NCI-H2107 (cell line): ENCODE data around the gene C4orf36.
A peak's percentile ranks its signal among the peaks of the same experiment; 100 is the strongest.
"Not testable (repeated sequence)": the region's sequence is repeated elsewhere in the genome, so short reads cannot be mapped to it uniquely, and the experiment has no call there.

Source experiments
- DNase-seq: peaks from one replicate; lab custom pipeline; 2025; lab: John Stamatoyannopoulos, UW

Gene C4orf36

DNA sequence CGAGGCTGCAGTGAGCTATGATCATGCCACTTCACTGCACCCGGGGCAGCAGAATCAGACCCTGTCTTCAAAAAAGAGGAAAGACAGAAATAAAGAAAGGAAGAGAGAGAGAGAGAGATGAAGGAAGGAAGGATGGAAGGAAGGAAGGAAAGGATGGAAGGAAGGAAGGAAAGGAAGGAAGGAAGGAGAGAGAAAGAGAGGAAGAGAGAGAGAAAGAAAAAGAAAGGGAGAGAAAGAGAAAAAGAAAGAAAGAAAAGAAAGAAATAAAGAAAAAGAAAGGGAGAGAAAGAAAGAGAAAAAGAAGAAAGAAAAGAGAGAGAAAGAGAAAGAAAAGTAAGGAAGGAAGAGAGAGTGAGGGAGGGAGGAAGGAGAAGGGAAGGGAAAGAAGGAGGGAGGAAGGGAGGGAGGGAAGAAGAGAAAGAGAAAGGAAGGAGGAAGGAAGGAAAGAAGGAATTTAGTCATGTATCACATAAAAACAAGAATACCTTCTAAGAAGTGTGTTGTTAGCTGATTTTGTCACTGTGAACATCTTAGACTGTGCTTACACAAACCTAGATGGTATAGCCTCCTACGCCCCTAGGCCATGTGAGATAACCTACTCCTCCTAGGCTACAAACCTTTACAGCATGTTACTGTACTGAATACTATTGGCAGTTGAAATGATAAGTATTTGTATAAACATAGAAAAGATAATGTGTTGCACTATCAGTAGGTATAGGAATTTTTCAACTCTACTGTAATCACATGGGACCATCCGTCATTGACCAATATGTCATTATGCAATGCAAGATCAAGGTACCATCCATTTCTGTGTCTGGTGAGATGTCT, 25.2 kb upstream of the C4orf36 start:
- DNase-seq, result no peak

- DNase-seq, result no peak
Observed at GRCh38 chr4:86916392-86916791, 24.2 kb upstream of the C4orf36 start.

DNA sequence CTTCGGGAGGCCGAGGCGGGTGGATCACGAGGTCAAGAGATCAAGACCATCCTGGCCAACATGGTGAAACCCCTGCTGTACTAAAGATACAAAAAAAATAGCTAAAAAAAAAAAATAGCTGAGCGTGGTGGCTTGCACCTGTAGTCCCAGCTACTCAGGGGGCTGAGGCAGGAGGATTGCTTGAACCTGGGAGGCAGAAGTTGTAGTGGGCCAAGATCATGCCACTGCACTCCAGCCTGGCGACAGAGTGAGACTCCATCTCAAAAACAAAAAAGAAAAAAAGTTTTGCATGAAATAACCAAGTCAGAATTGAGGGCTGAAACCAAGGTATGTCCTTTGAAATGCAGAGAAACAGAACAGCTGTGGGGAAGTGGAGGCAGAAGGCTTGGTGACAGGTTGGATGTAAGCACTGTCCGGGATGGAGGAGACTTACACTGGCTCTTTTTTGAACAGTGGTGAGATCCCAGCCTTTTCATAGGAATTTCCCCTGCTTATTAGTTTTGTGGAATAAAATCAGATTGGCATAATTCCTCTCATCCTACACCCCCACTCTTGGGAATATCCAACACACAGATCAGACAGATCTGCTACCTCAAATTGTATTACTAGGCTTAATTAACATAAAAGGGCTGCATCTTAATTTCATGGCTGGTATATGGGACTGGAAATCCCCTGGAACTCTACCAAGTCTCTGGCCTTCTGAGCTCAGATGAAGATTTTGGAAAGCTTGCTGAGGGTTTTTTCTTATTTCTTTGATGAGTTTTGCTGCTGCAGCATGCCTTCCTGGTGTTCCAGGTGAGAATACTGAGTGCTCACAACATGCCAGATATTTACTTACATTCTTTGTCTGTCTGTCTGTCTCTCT, 18.8 kb upstream of the C4orf36 start:
- no peak for DNase-seq

DNA sequence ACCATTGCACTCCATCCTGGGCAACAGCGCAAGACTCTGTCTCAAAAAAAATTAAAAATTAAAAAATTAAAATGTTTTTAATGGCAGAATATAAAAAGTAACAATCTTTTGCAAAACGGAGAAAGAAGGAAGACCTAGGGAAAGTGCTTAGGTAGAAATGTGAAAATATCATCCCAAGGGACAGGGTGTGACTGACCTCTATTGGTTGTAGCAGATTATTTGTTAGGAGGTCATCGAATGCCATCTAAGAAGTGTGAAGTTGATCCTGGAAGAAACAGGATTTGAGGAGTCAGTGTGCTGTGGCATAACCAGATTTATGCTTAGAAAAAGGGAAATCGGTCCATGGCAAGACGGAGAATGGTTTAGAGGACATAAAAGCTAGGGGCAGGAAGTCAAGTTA, 18.1 kb upstream of the C4orf36 start:
- DNase-seq, result no peak

DNA sequence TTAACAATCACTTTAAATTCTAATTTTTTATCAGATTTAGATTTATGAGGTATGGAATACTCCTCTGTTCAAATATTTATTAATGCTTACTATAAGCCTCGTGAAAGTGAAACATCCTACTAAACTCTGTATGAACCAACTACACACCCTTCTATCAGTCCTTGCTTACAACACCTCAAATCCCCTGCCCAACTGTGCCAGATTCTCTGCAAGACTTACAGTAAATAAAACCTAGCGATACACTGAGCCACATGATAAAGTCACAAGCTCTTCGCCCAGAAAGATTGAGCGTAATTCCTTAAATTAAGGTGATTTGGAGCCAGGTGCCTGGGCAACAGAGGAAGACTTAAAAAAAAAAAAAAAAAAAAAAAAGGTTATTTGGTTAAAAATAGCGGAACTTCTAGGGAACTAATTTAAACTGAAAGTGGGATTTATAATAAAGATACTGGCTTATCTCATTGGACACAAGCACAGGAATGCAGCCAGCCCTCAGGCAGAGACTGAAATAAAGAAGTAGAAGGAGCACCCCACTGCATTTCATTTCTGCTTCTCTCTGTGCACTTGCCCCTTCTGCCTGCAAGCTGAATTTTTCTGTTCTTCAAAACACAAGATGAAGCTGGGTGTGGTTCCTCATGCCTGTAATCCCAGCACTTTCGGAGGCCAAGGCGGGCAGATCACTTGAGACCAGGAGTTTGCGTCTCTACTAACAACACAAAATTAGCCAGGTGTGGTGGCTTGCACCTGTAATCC, 17.5 kb upstream of the C4orf36 start:
- DNase-seq, result no peak

- DNase-seq, result no peak
Observed at GRCh38 chr4:86908251-86908657, 16.0 kb upstream of the C4orf36 start.

DNA sequence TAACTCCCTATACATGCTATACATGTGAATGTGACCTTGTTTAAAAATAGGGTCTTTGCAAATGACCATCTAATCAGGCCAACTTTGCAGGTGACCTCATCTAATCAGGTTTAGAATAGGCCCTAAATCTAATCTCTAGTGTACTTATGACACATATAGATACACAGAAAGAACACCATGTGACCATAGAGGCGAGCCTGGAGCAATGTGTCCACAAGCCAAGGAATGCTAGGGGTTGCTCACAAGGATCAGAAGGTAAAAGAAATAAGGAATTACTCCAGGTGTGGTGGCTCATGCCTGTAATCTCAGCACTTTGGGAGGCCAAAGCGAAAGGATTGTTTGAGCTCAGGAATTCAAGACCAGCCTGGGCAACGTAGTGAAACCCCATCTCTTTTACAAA, 9.6 kb upstream of the C4orf36 start:
- no peak for DNase-seq

DNA sequence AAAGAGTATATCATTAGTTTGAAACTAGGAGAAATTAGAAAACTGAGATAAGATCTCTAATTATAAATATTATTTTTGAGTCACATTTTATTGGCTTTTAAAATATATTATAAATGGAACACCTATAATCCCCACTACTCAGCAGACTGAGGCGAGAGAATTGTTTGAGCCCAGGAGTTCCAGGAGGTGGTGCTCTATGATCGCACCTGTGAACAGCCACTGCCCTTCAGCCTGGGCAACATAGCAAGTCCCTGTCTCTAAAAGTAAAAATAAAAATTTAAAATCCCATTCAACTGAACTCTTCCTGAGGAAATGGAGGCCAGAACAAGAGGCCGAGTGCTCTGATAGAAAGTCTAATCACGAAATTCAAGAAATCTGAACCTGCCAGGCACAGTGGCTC, 6.3 kb upstream of the C4orf36 start:
- no peak for DNase-seq

- DNase-seq, result no peak
Observed at GRCh38 chr4:86896596-86896995, 4.4 kb upstream of the C4orf36 start.

- peak; percentile 21 for DNase-seq
Observed at GRCh38 chr4:86895692-86896488, 3.7 kb upstream of the C4orf36 start.

DNA sequence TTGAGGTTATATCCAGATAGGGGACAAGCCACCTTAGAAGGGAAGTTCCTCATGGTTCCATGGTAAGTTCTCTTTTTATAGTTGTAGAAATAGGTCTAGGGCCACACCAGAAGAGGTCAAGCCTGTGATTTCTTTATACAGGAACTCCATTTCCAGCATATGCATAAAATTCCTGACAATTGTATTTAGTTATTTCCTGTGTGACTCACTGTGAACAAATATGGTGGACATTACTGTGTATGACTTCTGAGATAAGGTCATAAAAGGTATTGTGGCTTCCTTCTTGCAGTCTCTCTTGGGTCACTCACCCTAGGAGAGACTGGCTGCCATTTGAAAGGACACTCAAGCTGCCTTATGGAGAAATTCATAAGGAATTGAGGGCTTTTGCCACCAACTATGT, 2.2 kb upstream of the C4orf36 start:
- DNase-seq, result no peak

DNA sequence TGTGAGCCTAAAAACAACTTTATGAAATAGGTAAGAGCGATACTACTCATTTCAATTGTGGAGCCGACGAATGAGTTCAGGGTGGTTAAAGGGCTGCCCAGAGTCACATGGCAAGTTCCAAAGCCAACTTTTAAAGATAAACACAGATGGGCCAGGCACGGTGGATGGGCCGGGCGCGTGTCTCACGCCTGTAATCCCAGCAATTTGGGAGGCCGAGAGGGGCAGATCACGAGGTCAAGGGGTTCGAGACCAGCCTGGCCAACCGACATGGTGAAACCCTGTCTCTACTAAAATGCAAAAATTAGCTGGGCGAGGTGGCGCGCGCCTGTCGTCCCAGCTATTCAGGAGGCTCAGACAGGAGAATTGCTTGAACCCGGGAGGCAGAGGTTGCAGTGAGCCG, 914 bp upstream of the C4orf36 start:
- DNase-seq, result no peak

DNA sequence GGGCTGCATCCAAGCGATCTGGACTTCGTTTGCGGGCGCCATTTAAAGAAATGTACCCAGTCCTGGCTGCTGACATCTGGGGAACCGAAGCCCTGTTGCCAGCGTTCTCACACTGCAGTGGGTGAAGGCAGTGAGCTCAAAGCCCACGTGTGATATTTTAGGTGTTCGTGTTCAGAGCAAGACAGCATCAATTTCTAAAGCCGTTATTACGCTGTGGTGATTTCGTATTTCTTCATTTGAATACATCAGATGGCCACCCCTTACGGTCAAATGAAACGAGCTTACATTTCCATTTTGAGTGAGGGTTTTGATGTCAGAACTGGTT, 376 bp upstream of the C4orf36 start:
- DNase-seq, result no peak

- no peak for DNase-seq
Observed at GRCh38 chr4:86890790-86891189, 1.4 kb downstream of the C4orf36 start.

GRCh38 chr4:86879641-86880040, 12.6 kb downstream of the C4orf36 start:
- no peak for DNase-seq

DNA sequence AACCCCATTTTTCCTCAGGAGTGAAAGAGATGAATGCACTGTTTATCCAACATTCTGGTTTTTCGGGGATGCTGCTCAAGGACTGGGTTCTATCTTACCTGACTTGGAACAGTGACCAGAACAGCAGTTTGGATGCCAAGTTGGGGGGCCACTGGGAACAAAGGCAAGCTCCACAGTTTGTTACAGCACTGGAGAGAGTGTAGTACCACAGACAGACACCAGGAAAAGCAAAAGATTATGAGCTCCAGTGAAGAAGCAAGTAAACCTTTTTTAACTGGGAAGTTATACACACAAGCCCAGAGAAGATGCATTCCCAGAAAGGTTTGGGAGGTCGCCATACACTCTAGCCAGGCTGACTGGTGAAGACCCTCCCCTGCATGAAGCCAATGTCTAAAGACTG, 13.6 kb downstream of the C4orf36 start:
- no peak for DNase-seq

DNA sequence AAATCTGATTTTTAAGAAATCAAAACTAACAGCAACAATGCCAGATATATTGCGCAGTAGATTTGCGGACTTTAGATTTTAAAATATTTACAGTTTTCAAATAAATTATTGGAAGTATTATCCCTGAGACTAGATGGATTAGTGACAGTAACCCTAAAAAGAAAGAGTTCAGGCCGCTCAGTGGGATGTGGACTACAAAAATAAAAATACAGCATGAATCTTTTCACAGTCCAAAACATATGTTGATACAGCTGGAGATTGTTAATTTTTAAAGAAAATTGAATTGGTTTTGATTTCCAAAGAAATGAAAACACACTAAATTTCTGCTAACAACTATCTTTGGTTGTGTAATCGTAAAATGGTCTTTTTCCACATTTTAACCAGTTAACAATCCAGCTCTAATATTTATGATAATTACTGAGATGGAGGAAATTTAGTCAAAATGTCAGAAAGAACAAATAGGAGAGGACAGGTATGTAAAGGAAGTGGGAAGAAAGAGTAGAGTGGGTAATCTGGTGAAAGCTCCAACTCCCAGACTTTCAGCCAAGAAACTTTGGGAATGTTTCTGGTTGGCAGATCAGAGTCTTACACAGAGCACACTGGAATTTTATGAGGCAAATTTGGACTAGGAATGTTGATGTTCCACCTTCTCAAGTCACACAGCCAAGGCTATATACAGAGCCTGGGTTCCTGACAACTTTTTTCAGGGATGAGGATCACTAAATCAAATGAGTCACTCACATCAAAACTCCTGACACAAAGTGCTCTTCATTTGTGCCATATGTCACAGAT, 15.1 kb downstream of the C4orf36 start:
- no peak for DNase-seq

DNA sequence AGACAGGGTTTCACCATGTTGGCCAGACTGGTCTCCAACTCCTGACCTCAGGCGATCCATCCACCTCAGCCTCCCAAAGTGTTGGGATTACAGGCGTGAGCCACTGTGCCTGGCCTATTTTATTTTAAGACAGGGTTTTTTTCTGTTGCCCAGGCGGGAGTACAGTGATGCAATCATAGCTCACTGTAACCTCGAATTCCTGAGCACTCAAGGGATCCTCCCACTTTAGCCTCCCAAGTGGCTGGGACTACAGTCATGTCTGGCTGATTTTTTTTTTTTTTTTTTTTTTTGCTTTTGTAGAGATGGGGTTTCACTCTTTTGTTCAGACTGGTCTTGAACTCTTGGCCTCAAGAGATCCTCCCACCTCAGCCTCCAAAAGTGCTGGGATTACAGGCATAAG, 16.8 kb downstream of the C4orf36 start:
- DNase-seq, result not testable (repeated sequence)

DNA sequence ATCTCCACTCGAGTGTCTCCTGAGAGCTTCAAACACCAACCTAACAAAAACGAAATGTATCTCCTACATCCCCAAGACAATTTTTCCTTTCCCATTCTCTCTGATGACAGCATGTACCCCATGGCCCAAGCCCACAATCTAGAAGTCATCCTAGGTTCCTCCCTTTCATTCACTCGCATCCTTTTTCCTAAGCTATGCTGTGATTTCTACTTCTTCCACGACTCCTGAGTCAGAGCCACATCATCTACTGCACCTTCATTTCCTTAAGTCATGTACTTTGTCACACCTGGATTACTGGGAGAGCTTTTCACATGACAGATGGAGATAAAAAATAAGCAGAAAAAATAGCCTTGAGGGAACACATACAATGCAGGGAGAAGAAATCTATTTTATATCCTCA, 20.1 kb downstream of the C4orf36 start:
- no peak for DNase-seq

DNA sequence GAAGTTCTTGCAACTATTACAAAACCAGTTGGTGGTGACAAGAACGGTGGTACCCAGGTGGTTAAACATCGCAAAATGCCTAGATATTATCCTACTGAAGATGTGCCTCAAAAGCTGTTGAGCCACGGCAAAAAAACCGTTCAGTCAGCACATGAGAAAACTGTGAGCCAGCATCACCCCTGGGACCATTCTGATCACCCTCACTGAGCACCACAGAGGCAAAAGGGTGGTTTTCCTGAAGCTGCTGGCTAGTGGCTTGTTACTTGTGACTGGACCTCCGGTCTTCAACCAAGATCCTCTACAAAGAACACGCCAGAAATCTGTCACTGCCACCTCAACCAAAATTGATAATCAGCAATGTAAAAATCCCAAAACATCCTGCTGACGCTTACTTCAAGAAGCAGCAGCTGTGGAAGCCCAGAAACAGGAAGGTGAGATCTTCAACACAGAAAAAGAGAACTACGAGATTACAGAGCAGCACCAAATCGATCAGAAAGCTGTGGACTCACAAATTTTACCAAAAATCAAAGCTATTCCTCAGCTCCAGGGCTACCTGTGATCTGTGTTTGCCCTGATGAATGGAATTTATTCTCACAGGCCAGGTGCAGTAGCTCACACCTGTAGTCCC, 21.7 kb downstream of the C4orf36 start:
- no peak for DNase-seq
